ENCODE data around the gene PLXNA2. TPM values are rescaled to one million over a fixed set of nuclear protein-coding genes. Genes with fewer than 3 reads are reported as not detected.

The PLXNA2 gene
- total and polyA plus RNA-seq, 2 of the 8 experiments (the other 6 are each of a cell fraction or from before 2014, with no cell fraction given) = 0.33 to 1.5 TPM

DNA sequence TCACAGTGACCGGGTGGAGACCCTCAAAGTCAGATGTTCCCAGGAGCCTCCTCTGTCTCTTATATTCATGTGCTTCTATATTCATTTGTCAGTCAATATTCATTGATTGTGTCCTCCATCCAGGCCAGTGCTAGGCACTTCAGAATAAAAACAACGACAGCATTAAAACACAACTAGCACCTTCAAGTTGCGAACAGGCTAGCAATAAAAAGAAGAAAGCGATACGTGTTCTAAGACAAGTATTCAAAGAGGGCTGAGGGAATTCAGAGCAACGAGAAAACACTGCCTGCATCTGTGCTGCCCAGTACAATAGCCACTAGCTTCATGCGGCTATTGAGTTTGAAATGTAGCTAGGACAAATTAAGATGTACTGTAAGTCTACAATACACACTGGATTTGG is 138.0 kb downstream of the PLXNA2 start:
- Histone ChIP-seq H3K23me2 (ENCODE audit: low read depth, low read length) (no peaks in the 10 kb centered on the region), H3K14ac (ENCODE audit: insufficient read length) (no peak overlapping the region), H2BK120ac (replicated peaks; ENCODE audit: low read depth, low read length) (no peak overlapping the region), H3K27ac (ENCODE audit: low read depth, low read length) (no peak overlapping the region), H2AFZ (ENCODE audit: low read length) (no peak overlapping the region), H3K18ac (ENCODE audit: extremely low read depth, low read length) (no peak overlapping the region), H4K5ac (ENCODE audit: insufficient read length, low read depth, low read length) (no peak overlapping the region), H3K4me1 (replicated peaks in 1 of 4; ENCODE audit: control insufficient read depth in 3 of 4, insufficient read depth in 4 of 4, low read length in 3 of 4) (peaks cover 0 to 6% (median 2%) of the 10 kb centered on the region in 4 experiments; a peak in 4 of 7 replicates), H2BK5ac (ENCODE audit: low read depth, low read length) (no peak overlapping the region), H2AK5ac (ENCODE audit: low read depth, low read length) (no peak overlapping the region), H4K8ac (ENCODE audit: extremely low read depth, insufficient read depth, low read length) (no peak overlapping the region), H3K79me2 (ENCODE audit: control insufficient read depth in 1 of 2, insufficient read depth in 2 of 2, low read length in 2 of 2) (no peaks in the 10 kb centered on the region), H3K4ac (replicated peaks; ENCODE audit: insufficient read length, low read depth, low read length) (no peak overlapping the region), H3K9ac (replicated peaks in 1 of 4; ENCODE audit: extremely low read depth in 1 of 4, low read depth in 3 of 4, low read length in 3 of 4) (no peak overlapping the region), H3K56ac (replicated peaks; ENCODE audit: insufficient read length, low read depth, low read length) (no peak overlapping the region), H4K20me1 (replicated peaks in 1 of 2; ENCODE audit: control insufficient read depth in 1 of 2, insufficient read depth in 2 of 2, low read length in 2 of 2) (no peaks in the 10 kb centered on the region), H3K9me3 (ENCODE audit: insufficient read depth in 2 of 2, low read depth in 1 of 2, low read length in 1 of 2) (no peaks in the 10 kb centered on the region), H3K79me1 (ENCODE audit: low read depth, low read length) (no peaks in the 10 kb centered on the region), H4K91ac (replicated peaks; ENCODE audit: insufficient read length, low read length) (no peak overlapping the region), H3K23ac (ENCODE audit: insufficient read length) (no peak overlapping the region), H3K4me2 (ENCODE audit: insufficient read depth in 1 of 2, low read depth in 2 of 2, low read length in 2 of 2) (no peak overlapping the region), H3K27me3 (replicated peaks in 1 of 4; ENCODE audit: control insufficient read depth in 3 of 4, extremely low read depth in 1 of 4, insufficient read depth in 3 of 4, low read length in 3 of 4) (no peaks in the 10 kb centered on the region), H2BK15ac (ENCODE audit: low read length) (no peak overlapping the region), H3K4me3 (ENCODE audit: extremely low read depth in 1 of 4, insufficient read depth in 2 of 4, low read depth in 3 of 4, low read length in 4 of 4) (no peak overlapping the region), H3K36me3 (ENCODE audit: control insufficient read depth in 2 of 4, insufficient read depth in 4 of 4, low read length in 3 of 4) (no peaks in the 10 kb centered on the region), H2BK12ac (ENCODE audit: low read depth, low read length) (no peak overlapping the region), H2BK20ac (ENCODE audit: low read length) (no peak overlapping the region)
- POLR2A ChIA-PET (ENCODE audit: partially characterized antibody) = no interaction called here
- DNase-seq (ENCODE audit: low read depth in 1 of 2, low spot score in 2 of 2) = no peak
- CTCF ChIA-PET (ENCODE audit: partially characterized antibody) = interaction anchor here (1.1 to 1.8 kb wide), 4 partner anchors 12 to 30 kb away, joined by 4 to 7 read pairs (median 6); no protein-coding TSS in a partner anchor
- WGBS, 2 experiments (ENCODE audit: extremely low coverage in 1 of 2, insufficient coverage in 1 of 2, insufficient read length in 1 of 2, insufficient replicate concordance in 2 of 2, low coverage in 1 of 2, low lambda C conversion rate in 2 of 2, missing lambda C conversion rate in 1 of 2) = 84% methylated on average over 7 of the region's 7 CpGs; no CpG with 5 or more reads in 1 of the 2 experiments
- FAIRE-seq = no peak
- no peak for TF ChIP-seq SP1 (IDR thresholded peaks at IDR 0.05; ENCODE audit: low read depth, low read length)
- TF ChIP-seq SP2 (IDR thresholded peaks at IDR 0.05; ENCODE audit: low read length) = no peak
- no peak for TF ChIP-seq EP300 (IDR thresholded peaks at IDR 0.05; ENCODE audit: borderline replicate concordance in 1 of 2, low read depth in 2 of 2, low read length in 2 of 2)
- no peak for TF ChIP-seq POLR2A (IDR thresholded peaks at IDR 0.05; ENCODE audit: control extremely low read depth in 1 of 2, low read depth in 2 of 2, low read length in 2 of 2)
- no peak for TF ChIP-seq SIX5 (IDR thresholded peaks at IDR 0.05; ENCODE audit: low read depth, low read length)
- no peak for TF ChIP-seq GABPA (IDR thresholded peaks at IDR 0.05; ENCODE audit: borderline replicate concordance, insufficient read depth, low read length)
- TF ChIP-seq TCF12 (IDR thresholded peaks at IDR 0.05; ENCODE audit: low read depth, low read length) = no peak
- no peak for TF ChIP-seq RXRA (IDR thresholded peaks at IDR 0.05; ENCODE audit: insufficient read depth, low read depth, low read length)
- TF ChIP-seq RBBP5 (IDR thresholded peaks at IDR 0.05; ENCODE audit: borderline replicate concordance, low read depth, low read length) = no peak
- no peak for TF ChIP-seq JUN (IDR thresholded peaks at IDR 0.05; ENCODE audit: low read depth, low read length)
- TF ChIP-seq, protein P1, sequence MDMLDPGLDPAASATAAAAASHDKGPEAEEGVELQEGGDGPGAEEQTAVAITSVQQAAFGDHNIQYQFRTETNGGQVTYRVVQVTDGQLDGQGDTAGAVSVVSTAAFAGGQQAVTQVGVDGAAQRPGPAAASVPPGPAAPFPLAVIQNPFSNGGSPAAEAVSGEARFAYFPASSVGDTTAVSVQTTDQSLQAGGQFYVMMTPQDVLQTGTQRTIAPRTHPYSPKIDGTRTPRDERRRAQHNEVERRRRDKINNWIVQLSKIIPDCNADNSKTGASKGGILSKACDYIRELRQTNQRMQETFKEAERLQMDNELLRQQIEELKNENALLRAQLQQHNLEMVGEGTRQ (IDR thresholded peaks at IDR 0.05; ENCODE audit: low read length) = no peak
- TF ChIP-seq SIRT6 (IDR thresholded peaks at IDR 0.05; ENCODE audit: low read length) = no peak
- TF ChIP-seq, protein P2, sequence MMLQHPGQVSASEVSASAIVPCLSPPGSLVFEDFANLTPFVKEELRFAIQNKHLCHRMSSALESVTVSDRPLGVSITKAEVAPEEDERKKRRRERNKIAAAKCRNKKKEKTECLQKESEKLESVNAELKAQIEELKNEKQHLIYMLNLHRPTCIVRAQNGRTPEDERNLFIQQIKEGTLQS (IDR thresholded peaks at IDR 0.05; ENCODE audit: insufficient read depth, low read depth, low read length) = no peak
- TF ChIP-seq TAF1 (IDR thresholded peaks at IDR 0.05; ENCODE audit: low read depth, low read length) = no peak
